Mesenchymal stem cell (in vitro differentiated cells and primary cell): ENCODE data around the gene PTPA.

Experiments
- DNase-seq: peaks from one replicate; pipeline ENCODE4 v3.0.0-alpha.2; 2013
- H2AFZ ChIP-seq: one replicate; pipeline ENCODE4 v1.6.1; 2013; ENCODE audit warnings: low read depth, mild to moderate bottlenecking, control low read depth, inconsistent platforms, low read length, moderate library complexity
- H2AK5ac ChIP-seq: 2 replicates; pipeline ENCODE4 v1.6.1; 2013; ENCODE audit warnings: low read length, moderate library complexity, mild to moderate bottlenecking, inconsistent platforms; ENCODE audit not compliant: severe bottlenecking
- H2BK120ac ChIP-seq: one replicate; pipeline ENCODE4 v1.6.1; 2013; ENCODE audit warnings: low read depth, mild to moderate bottlenecking, inconsistent platforms, low read length, moderate library complexity
- H2BK12ac ChIP-seq, 2 experiments: one replicate each; pipeline ENCODE4 v1.6.1; 2013; ENCODE audit warnings: inconsistent platforms in 2 of 2, low read length in 2 of 2, mild to moderate bottlenecking in 2 of 2, moderate library complexity in 2 of 2, control low read depth in 1 of 2
- H2BK15ac ChIP-seq: one replicate; pipeline ENCODE4 v1.6.1; 2013; ENCODE audit warnings: mild to moderate bottlenecking, low read depth, inconsistent platforms; ENCODE audit not compliant: poor library complexity, severe bottlenecking
- H2BK5ac ChIP-seq: 2 replicates; pipeline ENCODE4 v1.6.1; 2013; ENCODE audit warnings: low read depth, mild to moderate bottlenecking, low read length, control low read depth, inconsistent platforms; ENCODE audit not compliant: poor library complexity, severe bottlenecking
- H3K14ac ChIP-seq, 2 experiments: one replicate each; pipeline ENCODE4 v1.6.1; 2013; ENCODE audit warnings: inconsistent platforms in 2 of 2, low read length in 2 of 2, control low read depth in 1 of 2, mild to moderate bottlenecking in 1 of 2, moderate library complexity in 1 of 2
- H3K18ac ChIP-seq, 2 experiments: one replicate each; pipeline ENCODE4 v1.6.1; 2013; ENCODE audit warnings: inconsistent platforms in 2 of 2, low read length in 2 of 2, control low read depth in 1 of 2, low read depth in 1 of 2, mild to moderate bottlenecking in 1 of 2
- H3K23ac ChIP-seq, 2 experiments: one replicate each; pipeline ENCODE4 v1.6.1; 2013; ENCODE audit warnings: inconsistent platforms in 2 of 2, low read length in 2 of 2, mild to moderate bottlenecking in 2 of 2, moderate library complexity in 2 of 2, control low read depth in 1 of 2
- H3K27ac ChIP-seq: 2 replicates; pipeline ENCODE4 v1.5.1; 2013; ENCODE audit warnings: mild to moderate bottlenecking, moderate library complexity, low read length, control low read depth, inconsistent platforms; ENCODE audit not compliant: poor library complexity, severe bottlenecking
- H3K27me3 ChIP-seq, 2 experiments: 2 replicates each; pipeline versions ENCODE4 v1.6.1 to v1.7.0; 2013; ENCODE audit warnings: low read length in 2 of 2, mild to moderate bottlenecking in 2 of 2, moderate library complexity in 2 of 2, control low read depth in 1 of 2, inconsistent platforms in 1 of 2; ENCODE audit not compliant: control insufficient read depth in 1 of 2, insufficient read depth in 1 of 2
- H3K36me3 ChIP-seq, 2 experiments: 2 replicates each; pipeline versions ENCODE4 v1.6.1 to v1.7.0; 2013; ENCODE audit warnings: low read length in 2 of 2, control low read depth in 1 of 2, inconsistent platforms in 1 of 2, low read depth in 1 of 2, mild to moderate bottlenecking in 1 of 2; ENCODE audit not compliant: insufficient read depth in 2 of 2, control insufficient read depth in 1 of 2
- H3K4ac ChIP-seq, 2 experiments: one replicate each; pipeline ENCODE4 v1.6.1; 2013; ENCODE audit warnings: inconsistent platforms in 2 of 2, low read length in 2 of 2, mild to moderate bottlenecking in 2 of 2, moderate library complexity in 2 of 2, control low read depth in 1 of 2, low read depth in 1 of 2
- H3K4me1 ChIP-seq: 2 replicates; pipeline ENCODE4 v1.6.1; 2013; ENCODE audit warnings: low read depth, low read length, control low read depth; ENCODE audit not compliant: control insufficient read depth, insufficient read depth
- H3K4me2 ChIP-seq: 2 replicates; pipeline ENCODE4 v1.6.1; 2013; ENCODE audit warnings: low read length, mild to moderate bottlenecking, inconsistent platforms; ENCODE audit not compliant: poor library complexity, severe bottlenecking
- H3K4me3 ChIP-seq, 2 experiments: 2 replicates each; pipeline versions ENCODE4 v1.5.1 to v1.7.0; 2013; ENCODE audit warnings: low read length in 2 of 2, mild to moderate bottlenecking in 2 of 2, control low read depth in 1 of 2, low read depth in 1 of 2; ENCODE audit not compliant: insufficient read depth in 1 of 2
- H3K79me1 ChIP-seq: replicated peaks from 2 replicates; pipeline ENCODE4 v1.6.1; 2013; ENCODE audit warnings: mild to moderate bottlenecking, control low read depth, low read length, inconsistent platforms; ENCODE audit not compliant: poor library complexity, severe bottlenecking
- H3K9ac ChIP-seq: 2 replicates; pipeline ENCODE4 v1.7.0; 2013; ENCODE audit warnings: mild to moderate bottlenecking, low read length, moderate library complexity
- H3K9me3 ChIP-seq: 2 replicates; pipeline ENCODE4 v1.7.0; 2013; ENCODE audit warnings: mild to moderate bottlenecking, low read length; ENCODE audit not compliant: control insufficient read depth
- H4K8ac ChIP-seq: one replicate; pipeline ENCODE4 v1.6.1; 2013; ENCODE audit warnings: inconsistent platforms, mild to moderate bottlenecking, low read length, moderate library complexity
- H4K91ac ChIP-seq: one replicate; pipeline ENCODE4 v1.6.1; 2013; ENCODE audit warnings: mild to moderate bottlenecking, low read length, inconsistent platforms
- WGBS: methylation state at CpG from one replicate; pipeline ENCODE4 v1.1.7; 2013; ENCODE audit warnings: mixed read lengths; 5-methylcytosine and 5-hydroxymethylcytosine counted together

Gene PTPA

GRCh38 chr9:129164246-129164930 lies 53.2 kb downstream of the PTPA start:
- no peak overlapping the region for H3K4ac ChIP-seq
- no peak overlapping the region for H3K27ac ChIP-seq
- H3K4me1 ChIP-seq: peaks cover 17% of the 10 kb centered on the region
- H2BK5ac ChIP-seq: no peak overlapping the region
- peak; percentile 17 for DNase-seq
- 89% methylated on average over 9 of the region's 9 CpGs for WGBS
- no peaks in the 10 kb centered on the region for H3K9me3 ChIP-seq
- no peak overlapping the region for H2BK15ac ChIP-seq
- H4K91ac ChIP-seq: peak overlapping the region; percentile 87
- H3K79me1 ChIP-seq: peaks cover 1% of the 10 kb centered on the region
- no peak overlapping the region for H3K14ac ChIP-seq
- H2BK12ac ChIP-seq: peak overlapping the region in 1 of 2 experiments; percentile 70
- peak overlapping the region; percentile 90 for H4K8ac ChIP-seq
- no peak overlapping the region for H2AFZ ChIP-seq
- H3K36me3 ChIP-seq: peaks cover 0 to 29% of the 10 kb centered on the region in 2 experiments
- H3K9ac ChIP-seq: peak overlapping the region; percentile 71
- H3K4me3 ChIP-seq: peak overlapping the region in 1 of 2 experiments; percentile 50
- H3K27me3 ChIP-seq: no peaks in the 10 kb centered on the region
- H2AK5ac ChIP-seq: no peak overlapping the region
- no peak overlapping the region for H2BK120ac ChIP-seq
- H3K23ac ChIP-seq: no peak overlapping the region
- no peak overlapping the region for H3K4me2 ChIP-seq
- H3K18ac ChIP-seq: peak overlapping the region in 1 of 2 experiments; percentile 84

GRCh38 chr9:129165198-129165597 lies 54.0 kb downstream of the PTPA start:
- H3K18ac ChIP-seq: no peak overlapping the region
- H2BK5ac ChIP-seq: no peak overlapping the region
- H4K8ac ChIP-seq: no peak overlapping the region
- H2AFZ ChIP-seq: no peak overlapping the region
- no peak overlapping the region for H3K14ac ChIP-seq
- DNase-seq: no peak
- no peak overlapping the region for H4K91ac ChIP-seq
- no peak overlapping the region for H3K27ac ChIP-seq
- H2BK15ac ChIP-seq: no peak overlapping the region
- H3K9ac ChIP-seq: no peak overlapping the region
- H3K4me2 ChIP-seq: no peak overlapping the region
- no peak overlapping the region for H3K4me3 ChIP-seq
- H2AK5ac ChIP-seq: no peak overlapping the region
- H3K4me1 ChIP-seq: peaks cover 18% of the 10 kb centered on the region
- peaks cover 0 to 28% of the 10 kb centered on the region in 2 experiments for H3K36me3 ChIP-seq
- no peaks in the 10 kb centered on the region for H3K79me1 ChIP-seq
- H3K9me3 ChIP-seq: no peaks in the 10 kb centered on the region
- no peak overlapping the region for H3K23ac ChIP-seq
- no peak overlapping the region for H3K4ac ChIP-seq
- H3K27me3 ChIP-seq: no peaks in the 10 kb centered on the region
- H2BK12ac ChIP-seq: no peak overlapping the region
- no peak overlapping the region for H2BK120ac ChIP-seq

DNA sequence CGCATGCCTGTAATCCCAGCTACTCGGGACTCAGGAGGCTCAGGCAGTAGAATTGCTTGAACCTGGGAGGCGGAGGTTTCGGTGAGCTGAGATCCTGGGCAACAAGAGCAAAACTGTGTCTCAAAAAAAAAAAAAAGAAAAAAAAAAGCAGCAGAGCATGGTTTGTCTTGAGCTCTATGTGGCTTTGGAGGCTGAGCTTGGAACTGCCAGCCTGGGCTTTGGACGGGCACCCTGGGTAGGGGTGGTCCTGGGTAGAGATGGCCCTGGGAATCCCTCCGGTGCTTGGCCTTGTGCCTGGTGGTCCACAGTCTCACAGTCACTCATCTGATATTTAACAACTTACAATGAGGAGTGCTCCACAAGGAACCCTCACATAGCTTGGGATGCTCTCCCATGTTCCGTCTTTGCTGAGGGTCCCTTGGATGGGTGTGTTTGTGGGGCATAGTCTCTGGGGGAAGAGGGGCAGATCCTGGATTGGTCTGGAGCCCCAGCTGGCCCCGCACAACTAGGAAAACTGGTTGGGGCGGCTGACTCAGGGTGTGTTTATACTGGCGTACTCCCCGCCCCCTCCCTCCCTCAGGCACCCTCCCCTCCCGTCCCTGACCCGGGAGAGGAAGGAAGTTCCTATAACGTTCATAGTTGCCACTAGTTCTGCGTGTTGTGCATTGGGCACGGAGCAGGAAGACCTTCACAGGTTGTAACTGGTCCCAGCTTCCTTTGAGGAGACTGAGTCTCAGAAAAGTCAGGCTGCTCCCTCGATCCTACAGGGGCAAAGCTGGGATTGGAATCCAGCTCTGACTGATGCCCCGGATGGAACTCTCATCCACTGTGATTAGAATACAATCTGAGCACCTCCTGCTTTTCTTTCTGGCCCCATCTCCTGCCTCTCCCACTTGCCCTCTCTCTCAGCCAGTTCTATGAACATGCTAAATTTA lies 55.7 kb downstream of the PTPA start:
- peak overlapping the region; percentile 93 for H2BK120ac ChIP-seq

DNA sequence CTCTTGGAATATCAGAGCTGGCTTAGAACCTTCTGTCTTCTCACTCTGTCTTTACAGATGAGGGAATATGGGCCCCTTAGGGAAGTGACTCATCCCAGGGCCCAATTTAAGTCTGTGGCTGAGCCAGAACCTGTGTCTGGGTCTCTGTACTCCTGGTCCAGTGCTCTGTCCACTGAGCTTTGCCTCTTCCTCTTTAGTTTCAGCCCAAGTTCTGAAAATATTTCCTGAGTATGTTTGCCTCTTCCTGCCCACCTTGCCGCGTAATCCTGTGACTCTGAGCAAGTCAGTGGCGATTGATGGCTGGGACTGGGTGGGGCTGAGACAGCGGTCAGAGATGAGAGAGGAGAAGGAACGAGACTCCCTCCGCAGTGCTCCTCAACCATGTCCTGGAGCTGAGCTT lies 59.0 kb downstream of the PTPA start:
- Histone ChIP-seq H2BK15ac (peak overlapping the region; percentile 58), H4K8ac (peak overlapping the region; percentile 74), H3K14ac (peak overlapping the region in 1 of 2 experiments; percentile 67), H3K4me3 (no peak overlapping the region), H3K4ac (peak overlapping the region; percentile 1 to 74), H2BK120ac (peak overlapping the region; percentile 64), H3K36me3 (no peaks in the 10 kb centered on the region), H3K27ac (no peak overlapping the region), H3K23ac (no peak overlapping the region), H2BK12ac (peak overlapping the region; percentile 80 to 87), H3K18ac (peak overlapping the region; percentile 61 to 65), H2AK5ac (peak overlapping the region; percentile 79), H3K27me3 (no peaks in the 10 kb centered on the region), H2BK5ac (no peak overlapping the region), H2AFZ (no peak overlapping the region), H3K9me3 (no peaks in the 10 kb centered on the region), H3K4me1 (peaks cover 41% of the 10 kb centered on the region), H3K4me2 (peak overlapping the region; percentile 13), H3K9ac (no peak overlapping the region), H3K79me1 (no peaks in the 10 kb centered on the region), H4K91ac (peak overlapping the region; percentile 85)
- WGBS: 54% methylated on average over 6 of the region's 6 CpGs
- peak; percentile 51 for DNase-seq

More for the DNA sequence above, 55.7 kb downstream of the PTPA start:
- H3K27ac ChIP-seq: peak overlapping the region; percentile 83
- peak overlapping the region; percentile 61 to 85 for H3K4ac ChIP-seq
- peak overlapping the region; percentile 76 to 97 for H3K18ac ChIP-seq
- no peak overlapping the region for H2AFZ ChIP-seq
- H2BK5ac ChIP-seq: no peak overlapping the region
- H4K91ac ChIP-seq: peak overlapping the region; percentile 94
- no peaks in the 10 kb centered on the region for H3K79me1 ChIP-seq
- H3K4me3 ChIP-seq: peak overlapping the region in 1 of 2 experiments; percentile 60
- H3K4me1 ChIP-seq: peaks cover 22% of the 10 kb centered on the region
- H3K9ac ChIP-seq: peak overlapping the region; percentile 86
- no peaks in the 10 kb centered on the region for H3K27me3 ChIP-seq
- H3K23ac ChIP-seq: no peak overlapping the region
- H3K4me2 ChIP-seq: peak overlapping the region; percentile 47
- H2AK5ac ChIP-seq: peak overlapping the region; percentile 74
- H2BK12ac ChIP-seq: peak overlapping the region; percentile 69 to 95
- no peaks in the 10 kb centered on the region for H3K9me3 ChIP-seq
- H3K36me3 ChIP-seq: peaks cover 0 to 18% of the 10 kb centered on the region in 2 experiments
- WGBS: 30% methylated on average over 14 of the region's 18 CpGs
- no peak overlapping the region for H2BK15ac ChIP-seq
- DNase-seq: peak; percentile 90
- H3K14ac ChIP-seq: peak overlapping the region in 1 of 2 experiments; percentile 82
- peak overlapping the region; percentile 85 for H4K8ac ChIP-seq
